OCI-LY1 (cell line): Measurements from ENCODE around the gene KRTAP10-5.

Experiments used
- H2AFZ ChIP-seq: fragments of 200-600 bp; sonication (generic), shearing (Covaris generic); 2 replicates; pipeline ENCODE4 v1.6.0; 2014; ENCODE audit warnings: antibody characterized with exemption, mild to moderate bottlenecking, low read length
- H3F3A ChIP-seq: fragments of 200-600 bp; sonication (generic), shearing (Covaris generic); 2 replicates; pipeline ENCODE4 v1.6.0; 2014; ENCODE audit warnings: mild to moderate bottlenecking, antibody characterized with exemption, low read length, moderate library complexity; ENCODE audit not compliant: insufficient read depth
- H3K27ac ChIP-seq: fragments of 200-600 bp; sonication (generic); 2 replicates; pipeline ENCODE4 v1.5.1; 2014; ENCODE audit warnings: low read length, mixed run types, mild to moderate bottlenecking, low read depth; ENCODE audit not compliant: poor library complexity, severe bottlenecking
- H3K27me3 ChIP-seq: fragments of 200-600 bp; sonication (generic); 2 replicates; pipeline ENCODE4 v1.6.0; 2014; ENCODE audit warnings: antibody characterized with exemption, mild to moderate bottlenecking, low read length, moderate library complexity; ENCODE audit not compliant: insufficient read depth
- H3K36me3 ChIP-seq: fragments of 200-600 bp; sonication (generic); 2 replicates; pipeline ENCODE4 v1.6.1; 2014; ENCODE audit warnings: mild to moderate bottlenecking, antibody characterized with exemption, low read length, moderate library complexity, mixed read lengths; ENCODE audit not compliant: insufficient read depth
- H3K4me1 ChIP-seq: fragments of 200-600 bp; sonication (generic); 2 replicates; pipeline ENCODE4 v1.5.1; 2014; ENCODE audit warnings: mild to moderate bottlenecking, low read length, moderate library complexity; ENCODE audit not compliant: insufficient read depth, severe bottlenecking
- H3K4me2 ChIP-seq: fragments of 200-600 bp; sonication (generic), shearing (Covaris generic); 2 replicates; pipeline ENCODE4 v1.6.1; 2014; ENCODE audit warnings: low read length
- H3K4me3 ChIP-seq: fragments of 200-600 bp; sonication (generic); 2 replicates; pipeline ENCODE4 v1.5.1; 2014; ENCODE audit warnings: low read length, low read depth, mild to moderate bottlenecking, mixed read lengths; ENCODE audit not compliant: poor library complexity, severe bottlenecking
- H3K79me2 ChIP-seq: fragments of 200-600 bp; shearing (Covaris generic); 2 replicates; pipeline ENCODE4 v1.6.1; 2016; ENCODE audit warnings: mixed run types, low read length, mixed read lengths; ENCODE audit not compliant: insufficient read depth
- H3K9ac ChIP-seq: fragments of 200-600 bp; sonication (generic), shearing (Covaris generic); 2 replicates; pipeline ENCODE4 v1.6.1; 2014; ENCODE audit warnings: mild to moderate bottlenecking, low read length, mixed read lengths
- H3K9me2 ChIP-seq: fragments of 200-600 bp; sonication (generic), shearing (Covaris generic); 2 replicates; pipeline ENCODE4 v1.6.1; 2014; ENCODE audit warnings: low read depth, mild to moderate bottlenecking, low read length, mixed read lengths
- H3K9me3 ChIP-seq: fragments of 200-600 bp; shearing (Covaris generic); 2 replicates; pipeline ENCODE4 v1.6.1; 2014; ENCODE audit warnings: low read length, mixed read lengths
- H4K20me1 ChIP-seq: fragments of 200-600 bp; sonication (generic), shearing (Covaris generic); 2 replicates; pipeline ENCODE4 v1.6.0; 2016; ENCODE audit warnings: mild to moderate bottlenecking, low read length; ENCODE audit not compliant: insufficient read depth
- CTCF ChIP-seq: fragments of 200-600 bp; sonication (generic), shearing (Covaris generic); IDR thresholded peaks from 2 replicates; pipeline ENCODE4 v1.5.1; 2017; ENCODE audit warnings: mild to moderate bottlenecking, antibody characterized with exemption, low read length, moderate library complexity, mixed read lengths
- EZH2 ChIP-seq: fragments of 200-600 bp; sonication (generic), shearing (Covaris generic); IDR thresholded peaks from 2 replicates; pipeline ENCODE4 v1.8.0; 2017; ENCODE audit warnings: borderline replicate concordance, mixed run types, mild to moderate bottlenecking, antibody characterized with exemption, low read length, moderate library complexity, mixed read lengths

Gene KRTAP10-5

GRCh38 chr21:44537930-44538911 lies 42.2 kb downstream of the KRTAP10-5 start:
- Histone ChIP-seq H3K9me2 (no peaks in the 10 kb centered on the region), H3K9me3 (no peaks in the 10 kb centered on the region), H3F3A (no peaks in the 10 kb centered on the region), H3K9ac (no peak overlapping the region), H3K4me1 (no peaks in the 10 kb centered on the region), H3K27me3 (no peaks in the 10 kb centered on the region), H3K36me3 (no peaks in the 10 kb centered on the region; the same call in 1 of the 2 replicates), H3K27ac (no peak overlapping the region), H4K20me1 (no peaks in the 10 kb centered on the region), H3K4me3 (no peak overlapping the region), H3K4me2 (no peak overlapping the region), H2AFZ (no peak overlapping the region), H3K79me2 (no peaks in the 10 kb centered on the region)
- TF ChIP-seq CTCF = no peak
- TF ChIP-seq EZH2 = no peak

DNA sequence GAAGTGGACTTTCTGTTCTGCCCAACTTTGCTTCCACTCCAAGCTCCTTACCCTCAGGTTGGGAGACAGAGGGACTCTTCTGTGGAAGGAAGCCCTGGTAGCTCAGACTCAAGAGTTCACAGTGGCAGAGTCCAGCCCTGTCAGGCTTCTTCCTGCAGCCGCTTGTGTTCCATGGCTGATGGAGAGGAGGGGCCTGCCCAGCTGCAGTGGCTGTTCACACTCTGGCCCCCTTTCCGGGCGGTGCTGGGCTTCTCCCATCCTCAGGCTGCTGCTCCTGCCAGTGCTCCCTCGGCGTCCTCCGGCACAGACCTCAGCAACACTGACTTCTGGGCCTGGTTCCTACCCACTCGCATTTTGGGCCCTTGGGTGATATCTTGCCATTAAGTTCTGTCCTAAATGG lies 44.4 kb downstream of the KRTAP10-5 start:
- TF ChIP-seq EZH2 (no peak), CTCF (no peak)
- H2AFZ ChIP-seq = no peak overlapping the region
- H3K27ac ChIP-seq = no peak overlapping the region
- no peaks in the 10 kb centered on the region for H3K79me2 ChIP-seq
- H3K9ac ChIP-seq = no peak overlapping the region
- H3F3A ChIP-seq = no peaks in the 10 kb centered on the region
- H3K4me3 ChIP-seq = no peak overlapping the region
- H3K27me3 ChIP-seq = no peaks in the 10 kb centered on the region
- no peaks in the 10 kb centered on the region for H3K9me2 ChIP-seq
- H3K4me1 ChIP-seq = no peaks in the 10 kb centered on the region
- no peaks in the 10 kb centered on the region for H3K9me3 ChIP-seq
- H4K20me1 ChIP-seq = no peaks in the 10 kb centered on the region
- no peaks in the 10 kb centered on the region for H3K36me3 ChIP-seq
- no peak overlapping the region for H3K4me2 ChIP-seq

- H4K20me1 ChIP-seq = no peaks in the 10 kb centered on the region
- H3F3A ChIP-seq = no peaks in the 10 kb centered on the region
- no peaks in the 10 kb centered on the region for H3K79me2 ChIP-seq
- no peaks in the 10 kb centered on the region for H3K27me3 ChIP-seq
- H3K4me3 ChIP-seq = no peak overlapping the region
- H3K27ac ChIP-seq = no peak overlapping the region
- no peak for TF ChIP-seq EZH2
- no peak for TF ChIP-seq CTCF
- H3K9ac ChIP-seq = no peak overlapping the region
- no peaks in the 10 kb centered on the region for H3K9me2 ChIP-seq
- H3K4me1 ChIP-seq = no peaks in the 10 kb centered on the region
- no peaks in the 10 kb centered on the region for H3K36me3 ChIP-seq
- no peak overlapping the region for H2AFZ ChIP-seq
- H3K9me3 ChIP-seq = no peaks in the 10 kb centered on the region
- H3K4me2 ChIP-seq = no peak overlapping the region
Observed at GRCh38 chr21:44534688-44535087, 45.7 kb downstream of the KRTAP10-5 start.
